Endothelial cell of umbilical vein (primary cell): ENCODE results near the gene AK4. TPM values are rescaled to one million over a fixed set of nuclear protein-coding genes. Genes with fewer than 3 reads are reported as not detected.

Experiments
- BruUV-seq: library from RNA; stranded (reverse); fragments of 400-500 nt; replicated peaks from 2 replicates; lab custom pipeline; 2021; lab: Mats Ljungman, UMichigan
- CTCF ChIA-PET: fragments of 300-600, 350-600 bp; sonication (Branson Sonifier 250); formaldehyde crosslinking; loops from one replicate; lab custom pipeline; 2021; ENCODE audit warnings: antibody characterized with exemption, inconsistent platforms; lab: Charles Lee
- POLR2A ChIA-PET: fragments of 300-600, 350-600 bp; sonication (Branson Sonifier 250); formaldehyde crosslinking; loops from one replicate; lab custom pipeline; 2021; ENCODE audit warnings: antibody characterized with exemption, inconsistent platforms; lab: Charles Lee
- DNase-seq: peaks from one replicate; pipeline ENCODE4 v3.0.0-alpha.2; 2011; ENCODE audit warnings: low read depth, low spot score
- FAIRE-seq: peaks from 2 replicates; lab custom pipeline; 2011; peaks lifted over from hg19 to GRCh38; lab: Jason Lieb, UNC
- H2AFZ ChIP-seq: 2 replicates; pipeline ENCODE4 v1.6.0; 2012; ENCODE audit warnings: low read depth, low read length, control low read depth, inconsistent platforms
- H3K27ac ChIP-seq: 2 replicates; pipeline ENCODE4 v1.5.1; 2011; ENCODE audit warnings: low read depth, mild to moderate bottlenecking, control low read depth, low read length, moderate library complexity; ENCODE audit not compliant: insufficient read depth
- H3K27me3 ChIP-seq, 2 experiments: 2 replicates each; pipeline versions ENCODE4 v1.6.0 to v1.6.1; 2011; ENCODE audit warnings: low read length in 2 of 2, mixed read lengths in 1 of 2; ENCODE audit not compliant: control insufficient read depth in 2 of 2, insufficient read depth in 2 of 2
- H3K36me3 ChIP-seq, 2 experiments: 2 replicates in 1 of 2; 3 replicates in 1 of 2; pipeline ENCODE4 v1.5.1; 2011; ENCODE audit warnings: low read length in 2 of 2, mild to moderate bottlenecking in 1 of 2, moderate library complexity in 1 of 2; ENCODE audit not compliant: control insufficient read depth in 2 of 2, insufficient read depth in 2 of 2; ENCODE audit errors: extremely low read depth in 1 of 2
- H3K4me1 ChIP-seq: 3 replicates; pipeline ENCODE4 v1.5.1; 2011; ENCODE audit warnings: mild to moderate bottlenecking, low read length; ENCODE audit not compliant: control insufficient read depth, insufficient read depth; ENCODE audit errors: extremely low read depth
- H3K4me2 ChIP-seq: 2 replicates; pipeline ENCODE4 v1.6.1; 2011; ENCODE audit warnings: low read length, control low read depth, mixed read lengths; ENCODE audit not compliant: insufficient read depth
- H3K4me3 ChIP-seq, 3 experiments: fragments of 200-600 bp in 1 of 3; sonication (generic), shearing (Covaris generic) in 1 of 3; replicated peaks in 1 of 3; 2 replicates each; pipeline ENCODE4 v1.5.1; 2011 to 2016; ENCODE audit warnings: control low read depth in 3 of 3, low read length in 3 of 3, mild to moderate bottlenecking in 2 of 3, inconsistent platforms in 1 of 3, low read depth in 1 of 3, moderate library complexity in 1 of 3; ENCODE audit not compliant: insufficient read depth in 1 of 3
- H3K79me2 ChIP-seq: 2 replicates; pipeline ENCODE4 v1.6.0; 2012; ENCODE audit warnings: low read length, inconsistent platforms; ENCODE audit not compliant: control insufficient read depth, insufficient read depth
- H3K9ac ChIP-seq: replicated peaks from 2 replicates; pipeline ENCODE3; 2011; ENCODE audit warnings: low read length, control low read depth; ENCODE audit not compliant: insufficient read depth; ENCODE audit errors: extremely low read depth
- H3K9me1 ChIP-seq: replicated peaks from 3 replicates; pipeline ENCODE4 v1.6.0; 2011; ENCODE audit warnings: mild to moderate bottlenecking, low read length; ENCODE audit not compliant: control insufficient read depth, insufficient read depth; ENCODE audit errors: extremely low read depth
- H3K9me3 ChIP-seq: replicated peaks from 2 replicates; pipeline ENCODE4 v1.5.1; 2012; ENCODE audit warnings: low read length, inconsistent platforms; ENCODE audit not compliant: control insufficient read depth, insufficient read depth
- H4K20me1 ChIP-seq: replicated peaks from 2 replicates; pipeline ENCODE3; 2011; ENCODE audit warnings: mild to moderate bottlenecking, low read length; ENCODE audit not compliant: control insufficient read depth, insufficient read depth; ENCODE audit errors: extremely low read depth
- MYC ChIP-seq: IDR thresholded peaks from one replicate; pipeline ENCODE4 v1.6.1; 2011; ENCODE audit warnings: mild to moderate bottlenecking, low read depth, low read length
- POLR2A ChIP-seq: IDR thresholded peaks from 2 replicates; pipeline ENCODE4 v1.6.1; 2012; ENCODE audit warnings: low read depth, mild to moderate bottlenecking, control low read depth, low read length
- POLR2AphosphoS5 ChIP-seq: IDR thresholded peaks from 2 replicates; pipeline ENCODE4 v1.6.1; 2012; ENCODE audit warnings: low read depth, mild to moderate bottlenecking, control low read depth, low read length, moderate library complexity; ENCODE audit not compliant: insufficient read depth
- dilution Hi-C: fragments of 300-500 bp; cut with MboI; formaldehyde crosslinking; loops from one replicate; pipeline ENCODE4 v1.15.0; 2019; ENCODE audit warnings: low sequenced_read_pairs; ENCODE audit not compliant: extremely low pct_ligation_motif_present
- intact Hi-C: fragments of 100-400 bp; cut with micrococcal nuclease; formaldehyde crosslinking; loops from one replicate; pipeline ENCODE4 v1.10.0; 2022
- polyA plus RNA-seq, 4 experiments: library from polyadenylated mRNA; depleted of rRNA in 3 of 4; stranded (reverse) in 3 of 4; unstranded in 1 of 4; fragments of >200 nt; gene quantifications; 2 replicates each; pipeline versions ENCODE4 v1.2.1 to v1.2.3, GENCODE V29; 2011 to 2012; ENCODE audit warnings: missing spikeins in 1 of 4
- total RNA-seq: library from RNA; stranded (reverse); gene quantifications from 2 replicates; pipeline ENCODE4 v1.2.3, GENCODE V29; 2021
- TF ChIP-seq, protein P1 (sequence below), 2 donors: IDR thresholded peaks; 1 replicate in 1 of 2; 2 replicates in 1 of 2; pipeline ENCODE4 v1.5.1; 2011; ENCODE audit warnings: low read length in 2 of 2, mild to moderate bottlenecking in 2 of 2, moderate library complexity in 2 of 2, control low read depth in 1 of 2, inconsistent platforms in 1 of 2, low read depth in 1 of 2; ENCODE audit not compliant: insufficient read depth in 1 of 2; ENCODE audit errors: extremely low read depth in 1 of 2

The AK4 gene
- total and polyA plus RNA-seq, 2 donors (not counting 3 experiments of a cell fraction or from before 2014, with no cell fraction given), result 2.2 to 5.6 TPM

DNA sequence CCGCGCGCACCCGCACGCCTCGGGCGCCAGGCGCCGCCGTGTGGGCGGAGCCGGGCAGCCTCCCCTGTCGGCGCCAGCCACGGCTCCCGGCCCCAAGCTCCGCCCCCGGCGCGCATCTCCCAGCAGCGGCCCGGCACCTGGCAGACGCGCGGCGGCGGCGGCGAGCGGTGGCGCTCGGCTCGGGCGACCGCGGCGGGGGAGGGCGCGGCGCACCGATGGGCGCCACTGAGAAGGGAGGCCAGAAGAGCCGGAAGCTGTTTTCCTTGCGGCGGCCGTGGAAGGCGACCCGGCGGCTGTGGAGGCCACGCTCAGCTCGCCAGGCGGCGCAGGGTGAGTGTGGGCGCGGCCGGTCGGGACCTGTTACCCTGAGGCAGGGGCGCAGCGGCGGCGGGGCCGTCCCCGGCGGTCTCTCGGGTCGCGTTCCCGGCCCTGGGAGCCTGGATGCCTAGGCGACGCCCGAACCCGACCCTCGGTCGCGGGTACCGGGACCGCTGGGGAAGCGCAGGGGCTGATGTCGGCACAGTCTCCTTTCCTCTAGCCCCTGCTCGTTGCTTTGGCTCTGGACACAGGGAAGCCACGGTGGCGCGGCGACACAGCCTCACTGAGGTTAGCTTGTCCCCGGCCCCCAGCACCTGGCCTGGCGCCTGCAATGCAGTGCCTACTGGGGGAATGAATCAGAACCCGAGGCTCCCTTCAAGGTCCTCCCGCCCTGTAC is 106.5 kb downstream of the AK4 start:
- DNase-seq, result peak; percentile 57
- Histone ChIP-seq H3K4me2 (peak overlapping the region; percentile 82), H3K9me1 (no peaks in the 10 kb centered on the region), H3K36me3 (no peaks in the 10 kb centered on the region), H3K9ac (peak overlapping the region; percentile 70), H3K79me2 (no peaks in the 10 kb centered on the region), H3K4me1 (peaks cover 13% of the 10 kb centered on the region), H3K9me3 (no peaks in the 10 kb centered on the region), H4K20me1 (no peaks in the 10 kb centered on the region), H3K27me3 (no peaks in the 10 kb centered on the region), H2AFZ (peak overlapping the region; percentile 86), H3K4me3 (peak overlapping the region; percentile 44 to 80 (median 70)), H3K27ac (peak overlapping the region; percentile 1)
- no TSS peak for BruUV-seq
- no peak for FAIRE-seq
- CTCF ChIA-PET, result interaction anchor here (0.7 to 3.7 kb wide), 14 partner anchors 9 to 433 kb away, joined by 3 to 24 read pairs (median 4); partner anchors contain the start of genes LEPR and LEPROT
- TF ChIP-seq, protein P1, sequence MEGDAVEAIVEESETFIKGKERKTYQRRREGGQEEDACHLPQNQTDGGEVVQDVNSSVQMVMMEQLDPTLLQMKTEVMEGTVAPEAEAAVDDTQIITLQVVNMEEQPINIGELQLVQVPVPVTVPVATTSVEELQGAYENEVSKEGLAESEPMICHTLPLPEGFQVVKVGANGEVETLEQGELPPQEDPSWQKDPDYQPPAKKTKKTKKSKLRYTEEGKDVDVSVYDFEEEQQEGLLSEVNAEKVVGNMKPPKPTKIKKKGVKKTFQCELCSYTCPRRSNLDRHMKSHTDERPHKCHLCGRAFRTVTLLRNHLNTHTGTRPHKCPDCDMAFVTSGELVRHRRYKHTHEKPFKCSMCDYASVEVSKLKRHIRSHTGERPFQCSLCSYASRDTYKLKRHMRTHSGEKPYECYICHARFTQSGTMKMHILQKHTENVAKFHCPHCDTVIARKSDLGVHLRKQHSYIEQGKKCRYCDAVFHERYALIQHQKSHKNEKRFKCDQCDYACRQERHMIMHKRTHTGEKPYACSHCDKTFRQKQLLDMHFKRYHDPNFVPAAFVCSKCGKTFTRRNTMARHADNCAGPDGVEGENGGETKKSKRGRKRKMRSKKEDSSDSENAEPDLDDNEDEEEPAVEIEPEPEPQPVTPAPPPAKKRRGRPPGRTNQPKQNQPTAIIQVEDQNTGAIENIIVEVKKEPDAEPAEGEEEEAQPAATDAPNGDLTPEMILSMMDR (IDR thresholded peaks at IDR 0.05; ENCODE audit: extremely low read depth in 1 of 2, insufficient read depth in 1 of 2, low read depth in 1 of 2, low read length in 2 of 2), result peak in 1 of 2 donors; percentile 30
- peak; percentile 22 for TF ChIP-seq POLR2AphosphoS5
- TF ChIP-seq POLR2A, result no peak
- no peak for TF ChIP-seq MYC
- POLR2A ChIA-PET, result interaction anchor here (1.8 kb wide), 1 partner anchor 165 kb away, joined by 5 read pairs; the partner anchor contains the start of genes LEPR and LEPROT
- dilution Hi-C loops, result no loop called here
- intact Hi-C loops, result loop anchor here (1.0 kb wide), 3 partner anchors 11 to 433 kb away; partner anchors contain the start of genes LEPR and LEPROT
